WERI-Rb-1 (cell line): Measurements from ENCODE around the gene MDH2.
"Not testable (repeated sequence)": the region's sequence is repeated elsewhere in the genome, so short reads cannot be mapped to it uniquely, and the experiment has no call there.

Source experiments
- DNase-seq: peaks from one replicate; pipeline ENCODE4 v3.0.0-alpha.2; 2020
- H3K27ac ChIP-seq: fragments of 250-450 bp; sonication (Bioruptor Pico); 2 replicates; pipeline ENCODE4 v1.5.1; 2020; ENCODE audit warnings: mild to moderate bottlenecking, moderate library complexity
- H3K27me3 ChIP-seq: fragments of 250-450 bp; sonication (Bioruptor Pico); 2 replicates; pipeline ENCODE4 v1.5.1; 2021; ENCODE audit warnings: mild to moderate bottlenecking, low read depth, moderate library complexity; ENCODE audit not compliant: insufficient read depth, severe bottlenecking
- H3K36me3 ChIP-seq: fragments of 250-450 bp; sonication (Bioruptor Pico); 2 replicates; pipeline ENCODE4 v1.5.1; 2020; ENCODE audit warnings: mild to moderate bottlenecking, moderate library complexity
- H3K4me3 ChIP-seq: 2 replicates; pipeline ENCODE4 v1.5.1; 2011; ENCODE audit warnings: low read depth, mild to moderate bottlenecking, control low read depth, low read length
- H3K9me3 ChIP-seq: fragments of 250-450 bp; sonication (Bioruptor Pico); 2 replicates; pipeline ENCODE4 v1.5.1; 2021; ENCODE audit warnings: mild to moderate bottlenecking, moderate library complexity; ENCODE audit not compliant: severe bottlenecking
- CTCF ChIP-seq: IDR thresholded peaks from 2 replicates; pipeline ENCODE4 v1.5.1; 2011; ENCODE audit warnings: low read depth, mild to moderate bottlenecking, control low read depth, inconsistent platforms, low read length

MDH2 gene

DNA sequence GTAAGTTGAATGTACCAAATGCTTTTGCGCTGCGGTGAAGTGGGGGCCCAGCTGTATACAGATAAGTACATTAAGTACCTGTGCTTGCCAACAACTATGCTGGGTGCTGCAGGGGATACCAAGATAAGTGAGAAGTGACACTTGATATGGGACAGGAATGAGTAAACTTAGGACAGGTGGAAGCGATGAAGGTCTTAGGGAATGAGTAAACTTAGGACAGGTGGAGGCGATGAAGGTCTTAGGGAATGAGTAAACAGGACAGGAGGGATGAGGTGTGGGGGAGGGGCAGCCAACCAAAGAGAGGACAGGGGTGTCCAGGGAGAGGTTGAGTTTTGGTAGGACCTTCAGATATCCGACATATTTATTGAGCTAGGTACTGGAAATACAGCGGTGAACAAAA is 1.4 kb downstream of the MDH2 start:
- peaks cover 39% of the 10 kb centered on the region for H3K36me3 ChIP-seq
- no peak overlapping the region; the same call in 1 of the 2 replicates for H3K4me3 ChIP-seq
- no peak for TF ChIP-seq CTCF
- no peaks in the 10 kb centered on the region for H3K9me3 ChIP-seq
- no peak overlapping the region; the same call in 1 of the 2 replicates for H3K27ac ChIP-seq
- no peak for DNase-seq
- H3K27me3 ChIP-seq: no peaks in the 10 kb centered on the region

DNA sequence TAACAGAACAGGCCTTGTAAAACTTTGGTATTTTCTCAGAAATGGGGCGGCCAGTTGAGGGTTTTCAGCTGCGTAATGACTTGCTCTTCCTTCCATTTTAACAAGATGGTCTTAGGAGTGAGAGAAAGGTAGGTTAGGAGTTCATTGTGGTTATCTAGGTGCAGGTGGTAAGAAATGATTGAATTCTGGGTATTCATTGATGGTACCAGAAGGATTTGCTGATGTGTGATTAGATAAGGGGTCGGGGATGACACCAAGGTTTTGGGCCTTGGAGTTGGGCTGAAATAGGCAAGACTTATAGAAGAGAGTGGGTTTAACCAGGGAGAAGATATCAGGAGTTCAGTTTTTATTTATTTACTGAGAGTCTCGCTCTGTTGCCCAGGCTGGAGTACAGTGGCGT is 2.6 kb downstream of the MDH2 start:
- Histone ChIP-seq H3K36me3 (peaks cover 48% of the 10 kb centered on the region), H3K27me3 (no peaks in the 10 kb centered on the region), H3K27ac (no peak overlapping the region), H3K9me3 (no peaks in the 10 kb centered on the region), H3K4me3 (no peak overlapping the region)
- no peak for DNase-seq
- no peak for TF ChIP-seq CTCF

DNA sequence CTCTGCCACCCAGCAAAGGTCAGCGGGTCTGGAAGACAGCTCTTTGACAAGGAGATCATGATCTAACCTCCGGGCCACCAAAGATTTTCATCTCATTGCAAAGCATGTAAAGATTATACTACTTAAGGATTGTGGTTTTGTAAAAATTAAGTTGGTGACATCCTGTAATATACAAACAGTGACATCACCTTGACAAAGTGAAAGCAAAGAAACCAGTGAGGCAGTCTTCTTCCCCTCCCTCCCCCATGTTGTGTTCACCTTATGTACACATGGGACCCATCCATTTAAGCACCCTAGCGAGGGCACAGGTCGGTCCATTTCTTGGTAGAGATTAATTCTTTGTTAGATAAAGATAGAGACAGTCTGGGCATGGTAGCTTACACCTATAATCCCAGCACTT is 3.9 kb downstream of the MDH2 start:
- no peak for DNase-seq
- Histone ChIP-seq H3K27ac (no peak overlapping the region), H3K4me3 (no peak overlapping the region), H3K9me3 (no peaks in the 10 kb centered on the region), H3K36me3 (peaks cover 52% of the 10 kb centered on the region), H3K27me3 (no peaks in the 10 kb centered on the region)
- TF ChIP-seq CTCF: no peak

DNA sequence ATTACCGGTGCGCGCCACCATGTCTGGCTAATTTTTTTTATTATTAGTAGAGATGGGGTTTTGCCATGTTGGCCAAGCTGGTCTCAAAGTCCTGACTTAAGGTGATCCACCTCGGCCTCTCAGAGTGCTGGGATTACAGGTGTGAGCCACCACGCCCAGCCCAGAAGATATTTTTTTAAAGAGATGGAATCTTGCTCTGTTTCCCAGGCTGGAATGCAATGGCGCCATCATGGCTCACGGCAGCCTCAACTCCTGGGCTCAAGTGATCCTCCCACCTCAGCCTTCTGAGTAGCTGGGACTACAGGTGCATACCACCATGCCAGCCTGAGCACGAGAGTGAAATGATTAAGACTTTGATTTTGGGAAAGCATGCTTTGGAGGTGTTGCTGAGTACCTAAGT is 4.8 kb downstream of the MDH2 start:
- not testable (repeated sequence) for H3K4me3 ChIP-seq, H3K27ac ChIP-seq, DNase-seq, H3K27me3 ChIP-seq, H3K9me3 ChIP-seq
- peaks cover 56% of the 10 kb centered on the region for H3K36me3 ChIP-seq

DNA sequence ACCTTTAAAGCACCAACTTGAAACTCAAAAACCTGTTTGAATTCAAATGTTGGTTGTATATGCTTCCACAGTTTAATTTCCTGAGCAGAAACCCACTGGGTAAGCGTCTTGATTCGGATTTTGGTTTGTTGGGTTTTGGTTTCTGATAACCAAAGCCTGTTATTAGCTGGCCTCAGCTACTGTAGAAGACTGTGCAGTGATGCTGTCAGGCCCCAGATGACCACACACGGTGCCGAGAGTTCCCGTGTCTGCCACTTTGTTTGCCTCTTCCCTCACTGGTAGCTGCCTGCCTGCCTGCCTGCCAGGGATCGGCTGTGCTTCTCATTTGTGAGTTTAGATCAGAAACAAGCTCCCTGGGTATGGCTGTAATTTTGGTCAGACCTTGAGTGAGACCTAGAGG is 5.6 kb downstream of the MDH2 start:
- peaks cover 61% of the 10 kb centered on the region for H3K36me3 ChIP-seq
- TF ChIP-seq CTCF: no peak
- no peak overlapping the region for H3K4me3 ChIP-seq
- H3K27me3 ChIP-seq: no peaks in the 10 kb centered on the region
- DNase-seq: no peak
- no peaks in the 10 kb centered on the region for H3K9me3 ChIP-seq
- no peak overlapping the region for H3K27ac ChIP-seq

GRCh38 chr7:76054123-76055120 is 6.5 kb downstream of the MDH2 start:
- Histone ChIP-seq H3K27me3 (no peaks in the 10 kb centered on the region), H3K9me3 (no peaks in the 10 kb centered on the region), H3K36me3 (peaks cover 71% of the 10 kb centered on the region), H3K4me3 (no peak overlapping the region), H3K27ac (no peak overlapping the region)
- TF ChIP-seq CTCF: no peak
- no peak for DNase-seq
